ENCODE results near the gene USO1.

DNA sequence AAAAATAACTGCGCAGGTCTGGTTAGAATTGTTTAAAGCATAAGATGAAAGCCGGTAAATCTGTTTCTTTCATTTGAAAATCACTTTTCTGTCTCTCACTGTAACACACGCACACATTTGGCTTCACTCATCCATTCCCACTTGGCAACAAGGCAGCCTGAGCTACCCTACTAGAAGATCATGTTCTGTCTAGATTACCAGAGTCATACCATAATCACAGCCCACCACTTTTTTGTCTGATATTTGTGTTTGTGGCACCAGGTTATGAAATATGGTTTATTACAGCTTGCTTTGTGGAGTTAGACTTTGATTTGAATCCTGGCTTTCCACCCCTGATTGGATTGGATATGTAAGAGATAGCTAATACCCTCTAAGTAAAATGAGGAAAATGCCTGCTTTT is 2.2 kb downstream of the USO1 start:
- TF ChIP-seq, protein P1, sequence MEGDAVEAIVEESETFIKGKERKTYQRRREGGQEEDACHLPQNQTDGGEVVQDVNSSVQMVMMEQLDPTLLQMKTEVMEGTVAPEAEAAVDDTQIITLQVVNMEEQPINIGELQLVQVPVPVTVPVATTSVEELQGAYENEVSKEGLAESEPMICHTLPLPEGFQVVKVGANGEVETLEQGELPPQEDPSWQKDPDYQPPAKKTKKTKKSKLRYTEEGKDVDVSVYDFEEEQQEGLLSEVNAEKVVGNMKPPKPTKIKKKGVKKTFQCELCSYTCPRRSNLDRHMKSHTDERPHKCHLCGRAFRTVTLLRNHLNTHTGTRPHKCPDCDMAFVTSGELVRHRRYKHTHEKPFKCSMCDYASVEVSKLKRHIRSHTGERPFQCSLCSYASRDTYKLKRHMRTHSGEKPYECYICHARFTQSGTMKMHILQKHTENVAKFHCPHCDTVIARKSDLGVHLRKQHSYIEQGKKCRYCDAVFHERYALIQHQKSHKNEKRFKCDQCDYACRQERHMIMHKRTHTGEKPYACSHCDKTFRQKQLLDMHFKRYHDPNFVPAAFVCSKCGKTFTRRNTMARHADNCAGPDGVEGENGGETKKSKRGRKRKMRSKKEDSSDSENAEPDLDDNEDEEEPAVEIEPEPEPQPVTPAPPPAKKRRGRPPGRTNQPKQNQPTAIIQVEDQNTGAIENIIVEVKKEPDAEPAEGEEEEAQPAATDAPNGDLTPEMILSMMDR (IDR thresholded peaks at IDR 0.05; ENCODE audit: low read depth, low read length): no peak
- no peak for TF ChIP-seq EZH2phosphoT487 (IDR thresholded peaks at IDR 0.05; ENCODE audit: low read depth)
